Esophagus squamous epithelium (tissue), 5 donors: ENCODE measurements around the gene CCDC80. TPM values are rescaled to one million over a fixed set of nuclear protein-coding genes. Genes with fewer than 3 reads are reported as not detected.

ENCODE experiments used
- DNase-seq: peaks from one replicate; lab custom pipeline; 2025; lab: John Stamatoyannopoulos, UW
- H3K27ac ChIP-seq, 4 donors: fragments of 200-600 bp; sonication (generic); one replicate each; pipeline ENCODE4 v1.5.1; 2016 to 2019; ENCODE audit warnings: mild to moderate bottlenecking in 1 of 4
- H3K27me3 ChIP-seq, 4 donors: fragments of 200-600 bp; sonication (generic); 1 replicate in 3 of 4; 2 replicates in 1 of 4; pipeline versions ENCODE4 v1.5.1 to v1.6.0; 2017 to 2021; ENCODE audit warnings: antibody characterized with exemption in 1 of 4
- H3K36me3 ChIP-seq, 3 donors: fragments of 200-600 bp; sonication (generic); one replicate each; pipeline ENCODE4 v1.5.1; 2016 to 2019
- H3K4me1 ChIP-seq, 3 donors: fragments of 200-600 bp; sonication (generic); one replicate each; pipeline ENCODE4 v1.5.1; 2017 to 2019
- H3K4me3 ChIP-seq, 4 donors: fragments of 200-600 bp; sonication (generic); 1 replicate in 3 of 4; 2 replicates in 1 of 4; pipeline ENCODE4 v1.5.1; 2016 to 2019; ENCODE audit warnings: mild to moderate bottlenecking in 2 of 4, moderate library complexity in 1 of 4
- H3K9me3 ChIP-seq, 3 donors: fragments of 200-600 bp; sonication (generic); one replicate each; pipeline ENCODE4 v1.5.1; 2016 to 2019
- POLR2A ChIP-seq, 4 donors: fragments of 450-650 bp; IDR thresholded peaks; one replicate each; pipeline ENCODE4 v1.6.1; 2017; ENCODE audit warnings: antibody characterized with exemption in 4 of 4, mild to moderate bottlenecking in 4 of 4, moderate library complexity in 3 of 4
- WGBS, 2 donors: methylation state at CpG; one replicate each; pipeline ENCODE4 v1.1.5; 2018; 5-methylcytosine and 5-hydroxymethylcytosine counted together
- intact Hi-C: fragments of 100-400 bp; cut with DNase I; formaldehyde crosslinking; loops from one replicate; pipeline ENCODE4 v1.15.0; 2022
- total RNA-seq, 4 donors: library from RNA; depleted of rRNA; stranded (reverse); fragments of >200 nt; gene quantifications; one replicate each; pipeline ENCODE4 v1.1.0, GENCODE V29; 2016
- TF ChIP-seq, protein P1 (sequence below), 6 experiments: fragments of 450-650 bp in 4 of 6; fragments of 200-600 bp in 2 of 6; sonication (generic) in 2 of 6; IDR thresholded peaks; one replicate each; pipeline ENCODE4 v1.5.1; 2016 to 2019; ENCODE audit warnings: antibody characterized with exemption in 6 of 6, mild to moderate bottlenecking in 4 of 6, moderate library complexity in 4 of 6
- donor health status: DM: yes; HTN: yes; CAD: no.

The CCDC80 gene
- total RNA-seq, 4 donors from 2014 or later, result 2.0 to 69.6 (median 13.1) TPM

DNA sequence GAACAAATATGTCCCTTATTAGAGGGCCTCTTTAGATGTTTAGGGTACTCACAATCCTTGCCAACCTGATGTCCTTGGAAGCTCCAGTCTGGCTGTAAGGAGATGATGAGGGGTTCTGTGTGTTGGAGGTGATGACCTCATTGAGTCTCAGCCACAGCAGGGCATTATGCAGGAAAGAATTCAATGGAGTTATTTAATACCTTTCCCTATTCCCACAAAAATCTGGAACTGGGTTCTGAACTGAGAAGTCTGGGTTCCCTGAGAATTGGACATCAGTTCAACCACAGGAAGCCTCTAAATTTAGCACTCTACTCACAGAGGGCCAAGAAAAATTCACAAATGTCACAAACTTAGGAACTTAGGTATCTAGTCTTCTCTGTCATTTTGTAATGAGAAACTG is 42.2 kb downstream of the CCDC80 start:
- no peak overlapping the region for H3K4me3 ChIP-seq
- H3K9me3 ChIP-seq, result no peaks in the 10 kb centered on the region
- H3K27me3 ChIP-seq, result no peaks in the 10 kb centered on the region
- peaks cover 0 to 13% (median 0%) of the 10 kb centered on the region in 3 donors for H3K36me3 ChIP-seq
- no peak overlapping the region for H3K27ac ChIP-seq
- DNase-seq, result no peak
- TF ChIP-seq, protein P1, sequence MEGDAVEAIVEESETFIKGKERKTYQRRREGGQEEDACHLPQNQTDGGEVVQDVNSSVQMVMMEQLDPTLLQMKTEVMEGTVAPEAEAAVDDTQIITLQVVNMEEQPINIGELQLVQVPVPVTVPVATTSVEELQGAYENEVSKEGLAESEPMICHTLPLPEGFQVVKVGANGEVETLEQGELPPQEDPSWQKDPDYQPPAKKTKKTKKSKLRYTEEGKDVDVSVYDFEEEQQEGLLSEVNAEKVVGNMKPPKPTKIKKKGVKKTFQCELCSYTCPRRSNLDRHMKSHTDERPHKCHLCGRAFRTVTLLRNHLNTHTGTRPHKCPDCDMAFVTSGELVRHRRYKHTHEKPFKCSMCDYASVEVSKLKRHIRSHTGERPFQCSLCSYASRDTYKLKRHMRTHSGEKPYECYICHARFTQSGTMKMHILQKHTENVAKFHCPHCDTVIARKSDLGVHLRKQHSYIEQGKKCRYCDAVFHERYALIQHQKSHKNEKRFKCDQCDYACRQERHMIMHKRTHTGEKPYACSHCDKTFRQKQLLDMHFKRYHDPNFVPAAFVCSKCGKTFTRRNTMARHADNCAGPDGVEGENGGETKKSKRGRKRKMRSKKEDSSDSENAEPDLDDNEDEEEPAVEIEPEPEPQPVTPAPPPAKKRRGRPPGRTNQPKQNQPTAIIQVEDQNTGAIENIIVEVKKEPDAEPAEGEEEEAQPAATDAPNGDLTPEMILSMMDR (IDR thresholded peaks at IDR 0.05), result no peak
- TF ChIP-seq POLR2A (IDR thresholded peaks at IDR 0.05), result no peak
- intact Hi-C loops, result no loop called here
- peaks cover 0 to 11% (median 0%) of the 10 kb centered on the region in 3 donors for H3K4me1 ChIP-seq

DNA sequence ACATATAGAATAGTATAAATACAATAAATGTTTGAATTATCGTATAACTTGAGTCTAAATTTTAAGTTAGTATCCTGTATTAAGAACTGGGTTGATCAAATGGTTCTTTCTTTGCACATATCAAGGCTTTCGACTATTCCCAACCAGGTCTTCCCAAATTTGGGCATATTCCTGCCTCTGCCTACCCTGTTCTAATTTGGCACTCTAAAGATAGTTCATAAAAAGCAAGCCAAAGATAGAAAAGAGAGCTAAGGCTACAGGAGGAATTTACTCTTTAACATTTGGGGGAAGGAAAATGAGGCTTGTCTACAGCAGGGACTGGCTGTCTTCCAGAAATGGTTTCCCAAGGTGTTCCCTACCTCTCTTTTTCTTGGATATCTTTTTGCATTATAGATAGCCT is 43.0 kb downstream of the CCDC80 start:
- peaks cover 0 to 20% (median 0%) of the 10 kb centered on the region in 3 donors for H3K36me3 ChIP-seq
- WGBS, 2 donors, result 98 to 100% methylated on average over 2 of the region's 2 CpGs
- H3K27ac ChIP-seq, result no peak overlapping the region
- H3K9me3 ChIP-seq, result no peaks in the 10 kb centered on the region
- no peaks in the 10 kb centered on the region for H3K27me3 ChIP-seq
- intact Hi-C loops, result no loop called here
- no peak for DNase-seq
- H3K4me3 ChIP-seq, result no peak overlapping the region
- peaks cover 0 to 11% (median 0%) of the 10 kb centered on the region in 3 donors for H3K4me1 ChIP-seq
- TF ChIP-seq, protein P1 (IDR thresholded peaks at IDR 0.05), result no peak
- TF ChIP-seq POLR2A (IDR thresholded peaks at IDR 0.05), result no peak

DNA sequence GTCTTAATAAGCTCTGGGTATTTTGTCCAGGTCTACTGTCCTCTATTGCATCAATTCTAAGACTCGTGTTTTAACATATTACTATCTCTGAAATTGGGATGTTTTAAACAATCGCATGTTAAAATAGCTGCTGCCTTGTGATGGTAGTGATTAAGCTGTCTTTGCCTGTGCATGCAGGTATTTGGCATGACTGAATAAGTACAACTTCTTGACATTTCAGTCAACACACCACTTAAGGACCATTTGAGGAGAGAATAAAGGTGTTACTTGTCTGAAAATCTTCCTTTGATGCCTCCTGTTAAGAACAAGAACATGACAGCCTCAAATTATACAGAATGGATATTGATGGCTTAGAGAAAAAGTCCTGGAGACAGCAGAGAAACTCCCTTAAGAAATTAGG is 46.1 kb downstream of the CCDC80 start:
- no peaks in the 10 kb centered on the region for H3K4me1 ChIP-seq
- H3K27me3 ChIP-seq, result no peaks in the 10 kb centered on the region
- H3K9me3 ChIP-seq, result no peaks in the 10 kb centered on the region
- DNase-seq, result no peak
- WGBS, 2 donors, result 52 to 83% methylated on average over 2 of the region's 2 CpGs
- H3K27ac ChIP-seq, result no peak overlapping the region
- intact Hi-C loops, result no loop called here
- H3K4me3 ChIP-seq, result no peak overlapping the region
- TF ChIP-seq, protein P1 (IDR thresholded peaks at IDR 0.05), result no peak
- H3K36me3 ChIP-seq, result peaks cover 0 to 28% (median 0%) of the 10 kb centered on the region in 3 donors

DNA sequence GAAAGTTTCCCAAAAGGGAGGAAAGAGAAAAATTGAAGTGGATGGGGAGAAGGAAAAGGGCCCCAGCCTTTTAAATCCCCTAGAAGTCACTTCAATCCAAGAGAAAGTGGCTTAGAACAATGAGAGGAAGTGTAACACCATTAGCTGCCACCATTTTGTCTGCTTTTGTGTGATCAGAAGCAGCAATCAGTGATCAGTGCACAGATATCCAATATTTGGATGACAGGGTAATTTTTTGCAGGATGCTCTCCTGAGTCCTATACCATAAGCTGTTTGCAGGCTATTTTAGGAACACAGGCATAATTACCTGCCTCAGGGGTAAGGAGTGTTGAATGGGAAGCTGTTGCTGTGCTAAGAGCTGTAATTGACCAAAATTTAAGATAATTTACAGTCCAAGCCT is 47.7 kb downstream of the CCDC80 start:
- no peak overlapping the region for H3K4me3 ChIP-seq
- no peaks in the 10 kb centered on the region for H3K9me3 ChIP-seq
- no peaks in the 10 kb centered on the region for H3K4me1 ChIP-seq
- peaks cover 0 to 32% (median 0%) of the 10 kb centered on the region in 3 donors for H3K36me3 ChIP-seq
- no peaks in the 10 kb centered on the region for H3K27me3 ChIP-seq
- H3K27ac ChIP-seq, result no peak overlapping the region
- intact Hi-C loops, result no loop called here
- DNase-seq, result no peak
- TF ChIP-seq POLR2A (IDR thresholded peaks at IDR 0.05), result no peak
- TF ChIP-seq, protein P1 (IDR thresholded peaks at IDR 0.05), result no peak

DNA sequence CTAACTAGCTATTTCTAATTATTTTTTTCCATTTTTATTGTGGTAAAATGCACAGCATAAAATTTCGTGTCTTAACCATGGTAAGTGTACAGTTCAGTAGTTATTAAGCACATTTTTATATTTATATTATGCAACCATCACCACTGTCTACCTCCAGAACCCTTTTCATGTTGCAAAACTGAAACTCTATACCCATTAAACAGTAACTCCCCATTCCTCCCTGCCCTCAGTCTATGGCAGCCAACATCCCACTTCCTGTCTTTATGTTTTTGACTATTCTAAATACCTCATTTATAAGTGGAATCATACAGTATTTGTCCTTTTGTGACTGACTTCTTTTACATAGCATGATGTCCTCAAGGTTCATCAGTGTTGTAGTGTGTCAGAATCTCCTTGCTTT is 53.6 kb downstream of the CCDC80 start:
- H3K36me3 ChIP-seq, result peaks cover 0 to 51% (median 17%) of the 10 kb centered on the region in 3 donors

More for the DNA sequence above, 53.6 kb downstream of the CCDC80 start:
- H3K4me1 ChIP-seq, result no peaks in the 10 kb centered on the region
- no peaks in the 10 kb centered on the region for H3K9me3 ChIP-seq
- H3K27me3 ChIP-seq, result no peaks in the 10 kb centered on the region
- DNase-seq, result no peak
- no peak overlapping the region for H3K27ac ChIP-seq
- no peak for TF ChIP-seq POLR2A (IDR thresholded peaks at IDR 0.05)
- TF ChIP-seq, protein P1 (IDR thresholded peaks at IDR 0.05), result no peak
- intact Hi-C loops, result loop anchor here (10.0 kb wide), 1 partner anchor 237 kb away; no protein-coding TSS in a partner anchor
- no peak overlapping the region for H3K4me3 ChIP-seq
- 86 to 91% methylated on average over 1 of the region's 1 CpG for whole genome bisulfite sequencing, 2 donors
